Suprapubic skin (tissue), 4 donors: Measurements from ENCODE around the gene COQ9. TPM values are rescaled to one million over a fixed set of nuclear protein-coding genes. Genes with fewer than 3 reads are reported as not detected.
A peak's percentile ranks its signal among the peaks of the same experiment; 100 is the strongest.

Experiments
- DNase-seq, 2 donors: peaks; one replicate each; pipeline ENCODE4 v3.0.0-alpha.2; 2019; ENCODE audit warnings: low spot score in 2 of 2
- H3K27ac ChIP-seq: fragments of 200-600 bp; sonication (generic); one replicate; pipeline ENCODE4 v1.5.1; 2019
- H3K27me3 ChIP-seq: fragments of 200-600 bp; sonication (generic); one replicate; pipeline ENCODE4 v1.5.1; 2019
- H3K36me3 ChIP-seq: fragments of 200-600 bp; sonication (generic); one replicate; pipeline ENCODE4 v1.5.1; 2019
- H3K4me1 ChIP-seq: fragments of 200-600 bp; sonication (generic); one replicate; pipeline ENCODE4 v1.5.1; 2019
- H3K4me3 ChIP-seq: fragments of 200-600 bp; sonication (generic); one replicate; pipeline ENCODE4 v1.5.1; 2019; ENCODE audit warnings: mild to moderate bottlenecking
- H3K9me3 ChIP-seq: fragments of 200-600 bp; sonication (generic); one replicate; pipeline ENCODE4 v1.5.1; 2019
- EP300 ChIP-seq: sonication (generic); formaldehyde crosslinking; IDR thresholded peaks from one replicate; pipeline ENCODE4 v1.6.1; 2017; ENCODE audit warnings: antibody characterized with exemption
- POLR2A ChIP-seq, 2 donors: fragments of 450-650 bp; IDR thresholded peaks; one replicate each; pipeline ENCODE4 v1.6.1; 2017; ENCODE audit warnings: antibody characterized with exemption in 2 of 2, mild to moderate bottlenecking in 2 of 2, moderate library complexity in 2 of 2
- POLR2AphosphoS5 ChIP-seq, 3 donors: sonication (generic); formaldehyde crosslinking; IDR thresholded peaks; one replicate each; pipeline ENCODE4 v1.6.1; 2017; ENCODE audit warnings: antibody characterized with exemption in 3 of 3
- WGBS: methylation state at CpG from one replicate; pipeline ENCODE4 v1.1.5; 2018; 5-methylcytosine and 5-hydroxymethylcytosine counted together
- total RNA-seq, 4 donors: library from RNA; depleted of rRNA; stranded (reverse); fragments of >200 nt; gene quantifications; one replicate each; pipeline ENCODE4 v1.1.0, GENCODE V29; 2016
- TF ChIP-seq, protein P1 (sequence below), 2 donors: fragments of 200-600 bp in 1 of 2; fragments of 450-650 bp in 1 of 2; sonication (generic) in 1 of 2; IDR thresholded peaks; one replicate each; pipeline ENCODE4 v1.5.1; 2016 to 2019; ENCODE audit warnings: antibody characterized with exemption in 2 of 2, mild to moderate bottlenecking in 1 of 2, moderate library complexity in 1 of 2

The COQ9 gene
- total RNA-seq, 4 donors from 2014 or later: 45.7 to 60.1 (median 48.8) TPM

GRCh38 chr16:57481421-57481820, 34.1 kb downstream of the COQ9 start:
- Histone ChIP-seq H3K36me3 (peaks cover 5% of the 10 kb centered on the region), H3K9me3 (no peaks in the 10 kb centered on the region), H3K4me1 (peaks cover 71% of the 10 kb centered on the region), H3K27ac (no peak overlapping the region), H3K4me3 (no peak overlapping the region), H3K27me3 (no peaks in the 10 kb centered on the region)
- 81% methylated on average over 3 of the region's 4 CpGs for WGBS
- DNase-seq: peak in 1 of 2 donors; percentile 35
- TF ChIP-seq POLR2A (IDR thresholded peaks at IDR 0.05): no peak
- TF ChIP-seq EP300: no peak
- TF ChIP-seq, protein P1, sequence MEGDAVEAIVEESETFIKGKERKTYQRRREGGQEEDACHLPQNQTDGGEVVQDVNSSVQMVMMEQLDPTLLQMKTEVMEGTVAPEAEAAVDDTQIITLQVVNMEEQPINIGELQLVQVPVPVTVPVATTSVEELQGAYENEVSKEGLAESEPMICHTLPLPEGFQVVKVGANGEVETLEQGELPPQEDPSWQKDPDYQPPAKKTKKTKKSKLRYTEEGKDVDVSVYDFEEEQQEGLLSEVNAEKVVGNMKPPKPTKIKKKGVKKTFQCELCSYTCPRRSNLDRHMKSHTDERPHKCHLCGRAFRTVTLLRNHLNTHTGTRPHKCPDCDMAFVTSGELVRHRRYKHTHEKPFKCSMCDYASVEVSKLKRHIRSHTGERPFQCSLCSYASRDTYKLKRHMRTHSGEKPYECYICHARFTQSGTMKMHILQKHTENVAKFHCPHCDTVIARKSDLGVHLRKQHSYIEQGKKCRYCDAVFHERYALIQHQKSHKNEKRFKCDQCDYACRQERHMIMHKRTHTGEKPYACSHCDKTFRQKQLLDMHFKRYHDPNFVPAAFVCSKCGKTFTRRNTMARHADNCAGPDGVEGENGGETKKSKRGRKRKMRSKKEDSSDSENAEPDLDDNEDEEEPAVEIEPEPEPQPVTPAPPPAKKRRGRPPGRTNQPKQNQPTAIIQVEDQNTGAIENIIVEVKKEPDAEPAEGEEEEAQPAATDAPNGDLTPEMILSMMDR (IDR thresholded peaks at IDR 0.05): no peak
- no peak for TF ChIP-seq POLR2AphosphoS5 (IDR thresholded peaks at IDR 0.05)

- H3K4me1 ChIP-seq: peaks cover 72% of the 10 kb centered on the region
- no peaks in the 10 kb centered on the region for H3K27me3 ChIP-seq
- peaks cover under 1% of the 10 kb centered on the region for H3K36me3 ChIP-seq
- DNase-seq: peak in 1 of 2 donors; percentile 59
- WGBS: 81% methylated on average over 11 of the region's 14 CpGs
- no peak overlapping the region for H3K27ac ChIP-seq
- no peak overlapping the region for H3K4me3 ChIP-seq
- TF ChIP-seq, protein P1 (IDR thresholded peaks at IDR 0.05): no peak
- TF ChIP-seq POLR2A (IDR thresholded peaks at IDR 0.05) (no peak), POLR2AphosphoS5 (IDR thresholded peaks at IDR 0.05) (no peak), EP300 (no peak)
- H3K9me3 ChIP-seq: no peaks in the 10 kb centered on the region
Observed at GRCh38 chr16:57482845-57483545, 35.7 kb downstream of the COQ9 start.

- Histone ChIP-seq H3K9me3 (no peaks in the 10 kb centered on the region), H3K4me1 (peaks cover 64% of the 10 kb centered on the region), H3K27ac (no peak overlapping the region), H3K27me3 (no peaks in the 10 kb centered on the region), H3K4me3 (no peak overlapping the region), H3K36me3 (no peaks in the 10 kb centered on the region)
- TF ChIP-seq POLR2AphosphoS5 (IDR thresholded peaks at IDR 0.05) (no peak), POLR2A (IDR thresholded peaks at IDR 0.05) (no peak), EP300 (no peak)
- TF ChIP-seq, protein P1 (IDR thresholded peaks at IDR 0.05): no peak
- DNase-seq: peak in 1 of 2 donors; percentile 60
- 53% methylated on average over 13 of the region's 19 CpGs for WGBS
Observed at GRCh38 chr16:57483725-57484514, 36.6 kb downstream of the COQ9 start.

DNA sequence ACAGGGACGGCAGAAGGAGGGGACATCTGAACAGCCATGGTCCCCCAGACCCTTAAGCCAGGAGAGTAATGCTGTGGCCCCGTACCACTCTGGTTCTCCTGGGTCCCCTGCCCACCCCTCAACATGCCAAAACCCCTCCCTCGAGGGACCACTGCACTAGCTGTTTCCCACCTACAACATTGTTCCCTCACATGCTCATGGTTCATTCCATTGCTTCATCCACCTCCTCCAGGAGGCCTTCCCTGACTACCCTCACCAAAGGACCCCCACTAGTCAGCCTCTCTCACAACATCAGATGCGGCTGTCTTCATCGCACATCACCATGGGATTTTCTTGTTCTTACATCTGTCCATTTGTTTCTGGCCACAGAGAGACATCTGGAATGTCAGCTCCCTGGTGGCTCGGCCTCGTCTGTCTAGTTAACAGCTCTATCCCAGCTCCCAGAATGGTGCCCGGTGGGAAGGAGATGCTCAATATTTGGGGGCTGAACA, 37.3 kb downstream of the COQ9 start:
- H3K4me3 ChIP-seq: peak overlapping the region; percentile 82
- TF ChIP-seq, protein P1 (IDR thresholded peaks at IDR 0.05): no peak
- no peak for TF ChIP-seq POLR2A (IDR thresholded peaks at IDR 0.05)
- TF ChIP-seq POLR2AphosphoS5 (IDR thresholded peaks at IDR 0.05): no peak
- TF ChIP-seq EP300: no peak
- H3K4me1 ChIP-seq: peaks cover 58% of the 10 kb centered on the region
- no peak for DNase-seq
- H3K27me3 ChIP-seq: no peaks in the 10 kb centered on the region
- no peak overlapping the region for H3K27ac ChIP-seq
- no peaks in the 10 kb centered on the region for H3K9me3 ChIP-seq
- no peaks in the 10 kb centered on the region for H3K36me3 ChIP-seq
- 72% methylated on average over 8 of the region's 8 CpGs for WGBS
